SH-SY5Y (cell line): ENCODE measurements around the gene HMCN2.

Experiments
- GATA2 ChIP-seq: IDR thresholded peaks from 2 replicates; pipeline ENCODE4 v1.6.1; 2011; ENCODE audit warnings: mild to moderate bottlenecking, low read depth, low read length
- GATA3 ChIP-seq: IDR thresholded peaks from 2 replicates; pipeline ENCODE4 v1.6.1; 2011; ENCODE audit warnings: low read depth, mild to moderate bottlenecking, low read length, moderate library complexity

- TF ChIP-seq GATA3 (no peak), GATA2 (no peak)
Observed at GRCh38 chr9:130379649-130379970, 114.0 kb downstream of the HMCN2 start.
